ENCODE data around the gene PCDHA6. TPM values are rescaled to one million over a fixed set of nuclear protein-coding genes. Genes with fewer than 3 reads are reported as not detected.
"Not testable (repeated sequence)": the region's sequence is repeated elsewhere in the genome, so short reads cannot be mapped to it uniquely, and the experiment has no call there.

The PCDHA6 gene
- under 1 TPM in 2 of 3 donors, not detected in 1; 0.10 to 0.49 TPM for polyA plus RNA-seq

DNA sequence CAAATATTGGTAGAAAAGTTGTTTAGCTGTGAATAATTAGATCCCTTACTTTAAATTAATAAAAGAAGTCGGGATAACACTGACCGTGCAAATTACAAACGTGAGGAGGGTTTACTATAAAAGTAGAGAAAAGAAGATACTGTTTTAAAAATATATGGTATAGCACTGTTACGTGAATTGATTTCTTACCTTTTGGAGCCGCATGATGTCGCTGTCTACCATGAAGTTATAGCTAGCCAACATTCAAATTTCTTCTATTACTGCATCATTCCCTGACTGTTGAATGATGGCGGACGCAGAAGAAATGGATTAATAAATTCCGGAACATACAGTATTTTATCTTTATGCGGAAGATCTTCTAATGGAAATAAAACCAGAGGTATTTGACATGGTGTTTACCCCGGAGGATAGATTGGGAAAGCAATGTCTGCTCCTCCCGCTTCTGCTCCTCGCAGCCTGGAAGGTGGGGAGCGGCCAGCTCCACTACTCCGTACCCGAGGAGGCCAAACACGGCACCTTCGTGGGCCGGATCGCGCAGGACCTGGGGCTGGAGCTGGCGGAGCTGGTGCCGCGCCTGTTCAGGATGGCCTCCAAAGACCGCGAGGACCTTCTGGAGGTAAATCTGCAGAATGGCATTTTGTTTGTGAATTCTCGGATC lies at the start of gene PCDHA6:
Gene PCDHA6, plus strand, starts transcription at position 257 of the 658 bp plus-strand sequence. Its CDS starts 132 bp downstream, at position 389.
- no peak within 1 kb of the TSS for H3K27ac ChIP-seq (ENCODE audit: low read depth, low read length)
- WGBS, 3 donors, result 14 to 16% (median 16%) methylated on average over 27 of the region's 27 CpGs

DNA sequence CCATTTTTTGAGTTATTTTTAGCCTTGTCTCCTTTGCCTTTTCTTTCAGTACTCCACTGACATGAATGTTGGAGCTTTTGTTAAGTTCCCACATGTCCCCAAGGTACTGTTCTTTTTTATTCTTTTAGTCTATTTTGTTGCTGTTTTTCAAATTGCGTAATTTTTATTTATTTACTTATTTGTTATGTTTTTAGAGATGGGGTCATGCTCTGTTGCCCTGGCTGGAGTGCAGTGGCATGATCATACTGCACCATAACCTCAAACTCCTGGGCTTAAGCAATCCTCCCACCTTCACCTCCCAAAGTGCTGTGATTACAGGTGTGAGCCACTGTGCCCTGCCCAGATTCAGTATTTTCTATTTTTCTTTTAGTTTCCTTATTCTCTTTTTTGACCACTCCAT lies 47.2 kb upstream of the PCDHA6 start:
- no peak overlapping the region for H3K27ac ChIP-seq (ENCODE audit: low read depth, low read length)
- WGBS, 3 donors, result 79 to 88% (median 86%) methylated on average over 1 of the region's 1 CpG

GRCh38 chr5:140785905-140786686 lies 41.7 kb upstream of the PCDHA6 start, which contains the start of gene PCDHA1:
Gene PCDHA1 (plus strand): TSS chr5:140786140.
- 15 to 20% (median 17%) methylated on average over 29 of the region's 29 CpGs for WGBS, 3 donors

GRCh38 chr5:140787422-140787821 lies 40.3 kb upstream of the PCDHA6 start:
- WGBS, 3 donors, result 29 to 37% (median 35%) methylated on average over 44 of the region's 44 CpGs
- H3K27ac ChIP-seq (ENCODE audit: low read depth, low read length), result not testable (repeated sequence)

More at GRCh38 chr5:140785905-140786686, 41.7 kb upstream of the PCDHA6 start, which contains the start of gene PCDHA1:
- H3K27ac ChIP-seq (ENCODE audit: low read depth, low read length), result no peak within 1 kb of the TSS

GRCh38 chr5:140787849-140788504 lies 39.8 kb upstream of the PCDHA6 start:
- H3K27ac ChIP-seq (ENCODE audit: low read depth, low read length), result not testable (repeated sequence)
- WGBS, 3 donors, result 31 to 36% (median 34%) methylated on average over 67 to 70 of the region's 70 CpGs

- 20 to 45% (median 21%) methylated on average over 2 of the region's 2 CpGs for WGBS, 3 donors
- H3K27ac ChIP-seq (ENCODE audit: low read depth, low read length), result no peak overlapping the region
Observed at GRCh38 chr5:140791089-140791488, 36.7 kb upstream of the PCDHA6 start.

DNA sequence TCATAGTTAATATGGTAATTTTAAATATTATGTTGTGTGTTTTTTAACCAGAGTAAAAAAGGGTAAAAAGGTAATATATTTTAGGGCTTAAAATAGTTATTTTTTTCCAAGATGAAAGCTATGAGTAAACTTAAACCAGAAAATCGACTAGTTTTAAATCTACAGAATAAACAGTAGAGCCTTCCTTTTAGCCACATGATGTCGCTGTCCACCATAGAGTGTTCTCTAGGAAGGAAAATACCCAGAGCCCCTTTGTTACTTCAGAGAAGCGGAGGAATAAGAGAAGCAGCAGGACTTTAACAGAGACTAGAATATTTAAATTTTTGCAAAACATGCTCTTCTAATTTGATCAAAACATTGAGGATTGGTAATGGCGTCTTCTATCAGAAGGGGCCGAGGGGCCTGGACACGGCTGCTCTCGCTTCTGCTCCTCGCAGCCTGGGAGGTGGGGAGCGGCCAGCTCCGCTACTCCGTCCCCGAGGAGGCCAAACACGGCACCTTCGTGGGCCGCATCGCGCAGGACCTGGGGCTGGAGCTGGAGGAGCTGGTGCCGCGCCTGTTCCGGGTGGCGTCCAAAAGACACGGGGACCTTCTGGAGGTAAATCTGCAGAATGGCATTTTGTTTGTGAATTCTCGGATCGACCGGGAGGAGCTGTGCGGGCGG lies 33.0 kb upstream of the PCDHA6 start, which contains the start of gene PCDHA2:
Gene PCDHA2, plus strand, starts transcription at position 258 of the 664 bp plus-strand sequence.
- H3K27ac ChIP-seq (ENCODE audit: low read depth, low read length), result no peak within 1 kb of the TSS
- WGBS, 3 donors, result 17 to 22% (median 22%) methylated on average over 27 of the region's 27 CpGs

DNA sequence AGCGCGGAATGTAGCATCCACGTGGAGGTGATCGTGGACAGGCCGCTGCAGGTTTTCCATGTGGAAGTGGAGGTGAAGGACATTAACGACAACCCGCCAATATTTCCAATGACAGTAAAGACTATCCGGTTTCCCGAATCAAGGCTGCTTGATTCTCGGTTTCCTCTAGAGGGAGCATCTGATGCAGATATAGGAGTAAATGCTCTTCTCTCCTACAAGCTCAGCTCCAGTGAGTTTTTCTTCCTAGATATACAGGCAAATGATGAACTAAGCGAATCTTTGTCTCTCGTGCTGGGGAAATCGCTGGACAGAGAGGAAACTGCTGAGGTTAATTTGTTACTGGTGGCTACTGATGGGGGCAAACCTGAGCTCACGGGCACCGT lies 32.5 kb upstream of the PCDHA6 start:
- H3K27ac ChIP-seq (ENCODE audit: low read depth, low read length), result no peak overlapping the region
- WGBS, 3 donors, result 16 to 19% (median 18%) methylated on average over 15 of the region's 15 CpGs

GRCh38 chr5:140796072-140796717 lies 31.6 kb upstream of the PCDHA6 start:
- 47 to 51% (median 51%) methylated on average over 66 to 72 of the region's 72 CpGs for WGBS, 3 donors
- not testable (repeated sequence) for H3K27ac ChIP-seq (ENCODE audit: low read depth, low read length)

GRCh38 chr5:140796718-140797095 lies 31.1 kb upstream of the PCDHA6 start:
- WGBS, 3 donors, result 49 to 55% (median 54%) methylated on average over 36 to 39 of the region's 39 CpGs
- no peak overlapping the region for H3K27ac ChIP-seq (ENCODE audit: low read depth, low read length)

DNA sequence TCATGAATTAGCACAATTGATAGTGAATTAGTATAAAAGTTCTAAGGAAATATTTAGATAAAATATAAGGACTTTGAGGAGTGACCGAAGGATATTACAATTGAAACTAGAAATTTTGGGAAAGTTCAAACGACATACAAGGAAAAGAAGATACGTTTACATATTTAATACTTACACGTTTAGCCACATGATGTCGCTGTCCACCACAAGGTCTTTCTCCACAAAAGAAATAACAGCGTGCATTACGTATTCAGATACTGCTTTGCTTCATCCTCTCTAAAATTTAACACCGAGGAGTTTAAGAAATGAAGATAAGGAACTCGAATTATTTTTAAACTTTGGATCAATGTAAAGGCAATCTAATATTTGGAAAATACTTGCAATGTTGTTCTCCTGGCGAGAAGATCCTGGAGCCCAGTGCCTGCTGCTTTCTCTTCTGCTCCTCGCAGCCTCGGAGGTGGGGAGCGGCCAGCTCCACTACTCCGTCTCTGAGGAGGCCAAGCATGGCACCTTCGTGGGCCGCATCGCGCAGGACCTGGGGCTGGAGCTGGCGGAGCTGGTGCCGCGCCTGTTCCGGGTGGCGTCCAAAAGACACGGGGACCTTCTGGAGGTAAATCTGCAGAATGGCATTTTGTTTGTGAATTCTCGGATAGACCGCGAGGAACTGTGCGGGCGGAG lies 26.8 kb upstream of the PCDHA6 start, which contains the start of gene PCDHA3:
Gene PCDHA3, plus strand, starts transcription at position 242 of the 678 bp plus-strand sequence.
- no peak within 1 kb of the TSS for H3K27ac ChIP-seq (ENCODE audit: low read depth, low read length)
- WGBS, 3 donors, result 14 to 17% (median 14%) methylated on average over 29 of the region's 29 CpGs

- no peak overlapping the region for H3K27ac ChIP-seq (ENCODE audit: low read depth, low read length)
- 10 to 13% (median 11%) methylated on average over 16 of the region's 16 CpGs for WGBS, 3 donors
Observed at GRCh38 chr5:140801494-140801841, 26.3 kb upstream of the PCDHA6 start.

DNA sequence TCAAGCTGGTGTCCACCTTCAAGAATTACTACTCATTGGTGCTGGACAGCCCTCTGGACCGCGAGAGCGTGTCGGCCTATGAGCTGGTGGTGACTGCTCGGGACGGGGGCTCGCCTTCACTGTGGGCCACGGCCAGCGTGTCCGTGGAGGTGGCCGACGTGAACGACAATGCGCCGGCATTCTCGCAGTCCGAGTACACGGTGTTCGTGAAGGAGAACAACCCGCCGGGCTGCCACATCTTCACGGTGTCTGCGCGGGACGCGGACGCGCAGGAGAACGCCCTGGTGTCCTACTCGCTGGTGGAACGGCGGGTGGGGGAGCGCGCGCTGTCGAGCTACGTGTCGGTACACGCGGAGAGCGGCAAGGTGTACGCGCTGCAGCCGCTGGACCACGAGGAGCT lies 25.4 kb upstream of the PCDHA6 start:
- WGBS, 3 donors, result 42 to 45% (median 44%) methylated on average over 45 of the region's 45 CpGs

GRCh38 chr5:140802781-140803271 lies 24.9 kb upstream of the PCDHA6 start:
- H3K27ac ChIP-seq (ENCODE audit: low read depth, low read length), result no peak overlapping the region
- WGBS, 3 donors, result 36 to 43% (median 39%) methylated on average over 49 to 53 of the region's 53 CpGs

More for the DNA sequence above, 25.4 kb upstream of the PCDHA6 start:
- H3K27ac ChIP-seq (ENCODE audit: low read depth, low read length), result not testable (repeated sequence)

DNA sequence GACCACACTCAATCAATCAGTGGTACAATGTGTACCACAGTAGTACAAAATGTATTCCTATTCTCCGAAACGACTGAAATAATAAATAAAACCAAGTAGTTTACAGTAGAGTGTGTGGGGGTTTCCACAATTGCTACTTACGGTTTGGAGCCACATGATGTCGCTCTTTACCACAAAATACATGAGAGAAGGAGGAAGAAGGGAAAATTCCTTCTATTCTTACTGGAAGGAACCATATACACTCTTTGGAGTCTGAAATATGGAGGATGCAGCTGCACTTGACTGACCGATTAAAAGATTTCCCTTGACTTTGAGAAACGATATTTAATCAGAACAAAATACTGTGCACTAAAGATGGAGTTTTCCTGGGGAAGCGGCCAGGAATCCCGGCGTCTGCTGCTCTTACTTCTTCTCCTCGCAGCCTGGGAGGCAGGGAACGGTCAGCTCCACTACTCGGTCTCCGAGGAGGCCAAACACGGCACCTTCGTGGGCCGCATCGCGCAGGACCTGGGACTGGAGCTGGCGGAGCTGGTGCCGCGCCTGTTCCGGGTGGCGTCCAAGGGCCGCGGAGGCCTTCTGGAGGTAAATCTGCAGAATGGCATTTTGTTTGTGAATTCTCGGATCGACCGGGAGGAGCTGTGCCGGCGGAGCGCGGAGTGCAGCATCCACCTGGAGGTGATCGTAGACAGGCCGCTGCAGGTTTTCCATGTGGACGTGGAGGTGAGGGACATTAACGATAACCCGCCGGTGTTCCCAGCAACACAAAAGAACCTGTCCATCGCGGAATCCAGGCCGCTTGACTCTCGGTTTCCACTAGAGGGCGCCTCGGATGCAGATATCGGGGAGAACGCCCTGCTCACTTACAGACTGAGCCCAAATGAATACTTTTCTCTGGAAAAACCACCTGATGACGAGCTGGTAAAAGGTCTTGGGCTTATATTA lies 20.7 kb upstream of the PCDHA6 start, which contains the start of gene PCDHA4:
Gene PCDHA4, plus strand, starts transcription at position 235 of the 942 bp plus-strand sequence.
- no peak within 1 kb of the TSS for H3K27ac ChIP-seq (ENCODE audit: low read depth, low read length)

DNA sequence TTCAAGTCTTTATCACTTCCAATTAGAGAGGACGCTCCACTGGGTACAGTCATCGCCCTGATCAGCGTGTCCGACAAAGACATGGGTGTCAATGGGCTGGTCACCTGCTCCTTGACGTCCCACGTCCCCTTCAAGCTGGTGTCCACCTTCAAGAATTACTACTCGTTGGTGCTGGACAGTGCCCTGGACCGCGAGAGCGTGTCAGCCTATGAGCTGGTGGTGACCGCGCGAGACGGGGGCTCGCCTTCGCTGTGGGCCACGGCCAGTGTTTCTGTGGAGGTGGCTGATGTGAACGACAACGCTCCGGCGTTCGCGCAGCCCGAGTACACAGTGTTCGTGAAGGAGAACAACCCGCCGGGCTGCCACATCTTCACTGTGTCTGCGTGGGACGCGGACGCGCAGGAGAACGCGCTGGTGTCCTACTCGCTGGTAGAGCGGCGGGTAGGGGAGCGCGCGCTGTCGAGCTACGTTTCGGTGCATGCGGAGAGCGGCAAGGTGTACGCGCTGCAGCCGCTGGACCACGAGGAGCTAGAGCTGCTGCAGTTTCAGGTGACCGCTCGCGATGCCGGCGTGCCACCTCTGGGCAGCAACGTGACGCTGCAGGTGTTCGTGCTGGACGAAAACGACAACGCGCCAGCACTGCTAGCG lies 19.4 kb upstream of the PCDHA6 start:
- H3K27ac ChIP-seq (ENCODE audit: low read depth, low read length), result not testable (repeated sequence)
- 58 to 59% (median 58%) methylated on average over 62 of the region's 62 CpGs for WGBS, 3 donors

More for the DNA sequence above, 20.7 kb upstream of the PCDHA6 start, which contains the start of gene PCDHA4:
- 12 to 19% (median 16%) methylated on average over 33 to 37 of the region's 47 CpGs for WGBS, 3 donors

Measured in adipose tissue (tissue), 3 donors.